Karpas-422 (cell line): ENCODE results near the gene ADGRG3. TPM values are rescaled to one million over a fixed set of nuclear protein-coding genes. Genes with fewer than 3 reads are reported as not detected.
A peak's percentile ranks its signal among the peaks of the same experiment; 100 is the strongest.

Experiments
- DNase-seq: peaks from one replicate; pipeline ENCODE4 v3.0.0-alpha.2; 2015
- H2AFZ ChIP-seq: fragments of 200-600 bp; sonication (generic); 2 replicates; pipeline ENCODE4 v1.6.1; 2014; ENCODE audit warnings: antibody characterized with exemption, low read length, mixed read lengths
- H3K27ac ChIP-seq: fragments of 200-600 bp; sonication (generic); 2 replicates; pipeline ENCODE4 v1.5.1; 2014; ENCODE audit warnings: mild to moderate bottlenecking, low read length, moderate library complexity
- H3K27me3 ChIP-seq: fragments of 200-600 bp; sonication (generic); 2 replicates; pipeline ENCODE4 v1.6.1; 2014; ENCODE audit warnings: low read length, mixed read lengths
- H3K36me3 ChIP-seq: fragments of 200-600 bp; sonication (generic); 2 replicates; pipeline ENCODE4 v1.6.1; 2014; ENCODE audit warnings: low read length, mixed read lengths; ENCODE audit not compliant: insufficient read depth
- H3K4me1 ChIP-seq: fragments of 200-600 bp; sonication (generic); 2 replicates; pipeline ENCODE4 v1.6.1; 2014; ENCODE audit warnings: mild to moderate bottlenecking, low read length, mixed read lengths
- H3K4me2 ChIP-seq: fragments of 200-600 bp; sonication (generic); 2 replicates; pipeline ENCODE4 v1.6.1; 2014; ENCODE audit warnings: low read length, low read depth, mild to moderate bottlenecking; ENCODE audit not compliant: poor library complexity, severe bottlenecking
- H3K4me3 ChIP-seq: fragments of 200-600 bp; sonication (generic); 2 replicates; pipeline ENCODE4 v1.5.1; 2014; ENCODE audit warnings: mild to moderate bottlenecking, antibody characterized with exemption, low read length, mixed read lengths
- H3K79me2 ChIP-seq: fragments of 200-600 bp; sonication (generic); 2 replicates; pipeline ENCODE4 v1.6.1; 2014; ENCODE audit warnings: mild to moderate bottlenecking, low read length, mixed read lengths
- H3K9ac ChIP-seq: fragments of 200-600 bp; sonication (generic); 2 replicates; pipeline ENCODE4 v1.6.0; 2014; ENCODE audit warnings: low read length
- H3K9me2 ChIP-seq: fragments of 200-600 bp; sonication (generic), shearing (Covaris generic); replicated peaks from 2 replicates; pipeline ENCODE4 v1.6.0; 2014; ENCODE audit warnings: mild to moderate bottlenecking, low read length, moderate library complexity; ENCODE audit not compliant: insufficient read depth
- H3K9me3 ChIP-seq: fragments of 300-700, 200-600 bp; sonication (generic); 2 replicates; pipeline ENCODE4 v1.6.1; 2014; ENCODE audit warnings: low read length, mixed read lengths
- H4K20me1 ChIP-seq: fragments of 200-600 bp; sonication (generic); 2 replicates; pipeline ENCODE4 v1.6.1; 2014; ENCODE audit warnings: mild to moderate bottlenecking, antibody characterized with exemption, low read length, low read depth; ENCODE audit not compliant: insufficient read depth
- total RNA-seq: library from RNA; depleted of rRNA; stranded (reverse); fragments of >200 nt; shearing (Covaris generic); gene quantifications from 2 replicates; pipeline ENCODE4 v1.2.3, GENCODE V29; 2014; ENCODE audit warnings: low replicate concordance

Gene ADGRG3
- total RNA-seq, 1 experiment from 2014 or later, result not detected

GRCh38 chr16:57661936-57662906 lies 5.9 kb upstream of the ADGRG3 start:
- no peak overlapping the region for H3K9ac ChIP-seq
- H2AFZ ChIP-seq, result no peak overlapping the region
- no peaks in the 10 kb centered on the region for H3K79me2 ChIP-seq
- no peak overlapping the region for H3K27ac ChIP-seq
- no peaks in the 10 kb centered on the region for H3K9me2 ChIP-seq
- no peaks in the 10 kb centered on the region for H4K20me1 ChIP-seq
- no peak for DNase-seq
- no peak overlapping the region for H3K4me2 ChIP-seq
- H3K4me3 ChIP-seq, result no peak overlapping the region
- no peaks in the 10 kb centered on the region for H3K4me1 ChIP-seq
- no peaks in the 10 kb centered on the region for H3K27me3 ChIP-seq
- no peaks in the 10 kb centered on the region for H3K36me3 ChIP-seq
- no peaks in the 10 kb centered on the region for H3K9me3 ChIP-seq

- Histone ChIP-seq H4K20me1 (no peaks in the 10 kb centered on the region), H3K4me2 (no peak overlapping the region), H3K9ac (no peak overlapping the region), H3K9me2 (no peaks in the 10 kb centered on the region), H3K79me2 (no peaks in the 10 kb centered on the region), H3K36me3 (no peaks in the 10 kb centered on the region), H3K9me3 (no peaks in the 10 kb centered on the region), H3K27me3 (no peaks in the 10 kb centered on the region), H2AFZ (no peak overlapping the region), H3K27ac (no peak overlapping the region), H3K4me3 (no peak overlapping the region), H3K4me1 (no peaks in the 10 kb centered on the region)
- no peak for DNase-seq
These were observed 4.7 kb upstream of the ADGRG3 start for GRCh38 chr16:57663436-57663835.

GRCh38 chr16:57663917-57664661 lies 4.0 kb upstream of the ADGRG3 start:
- Histone ChIP-seq H2AFZ (no peak overlapping the region), H3K9me3 (no peaks in the 10 kb centered on the region), H3K9ac (no peak overlapping the region), H3K36me3 (no peaks in the 10 kb centered on the region), H3K4me1 (no peaks in the 10 kb centered on the region), H3K27ac (no peak overlapping the region), H3K4me3 (no peak overlapping the region), H4K20me1 (no peaks in the 10 kb centered on the region), H3K4me2 (no peak overlapping the region), H3K79me2 (no peaks in the 10 kb centered on the region), H3K27me3 (no peaks in the 10 kb centered on the region), H3K9me2 (no peaks in the 10 kb centered on the region)
- peak; percentile 44 for DNase-seq

- H3K9ac ChIP-seq, result no peak overlapping the region
- H3K4me1 ChIP-seq, result no peaks in the 10 kb centered on the region
- no peaks in the 10 kb centered on the region for H3K36me3 ChIP-seq
- H3K9me2 ChIP-seq, result no peaks in the 10 kb centered on the region
- H3K4me3 ChIP-seq, result no peak overlapping the region
- H3K4me2 ChIP-seq, result no peak overlapping the region
- no peaks in the 10 kb centered on the region for H3K79me2 ChIP-seq
- H4K20me1 ChIP-seq, result no peaks in the 10 kb centered on the region
- H2AFZ ChIP-seq, result no peak overlapping the region
- H3K9me3 ChIP-seq, result no peaks in the 10 kb centered on the region
- no peaks in the 10 kb centered on the region for H3K27me3 ChIP-seq
- DNase-seq, result no peak
- no peak overlapping the region for H3K27ac ChIP-seq
These were observed 3.5 kb upstream of the ADGRG3 start for GRCh38 chr16:57664662-57665025.

GRCh38 chr16:57665541-57665940 lies 2.6 kb upstream of the ADGRG3 start:
- no peaks in the 10 kb centered on the region for H3K9me2 ChIP-seq
- DNase-seq, result no peak
- no peaks in the 10 kb centered on the region for H3K27me3 ChIP-seq
- no peaks in the 10 kb centered on the region for H3K9me3 ChIP-seq
- no peaks in the 10 kb centered on the region for H3K36me3 ChIP-seq
- no peak overlapping the region for H3K4me3 ChIP-seq
- no peak overlapping the region for H3K27ac ChIP-seq
- H3K79me2 ChIP-seq, result no peaks in the 10 kb centered on the region
- no peak overlapping the region for H2AFZ ChIP-seq
- no peak overlapping the region for H3K9ac ChIP-seq
- H4K20me1 ChIP-seq, result no peaks in the 10 kb centered on the region
- H3K4me1 ChIP-seq, result no peaks in the 10 kb centered on the region
- no peak overlapping the region for H3K4me2 ChIP-seq

GRCh38 chr16:57666353-57667047 lies 1.6 kb upstream of the ADGRG3 start:
- Histone ChIP-seq H3K27ac (no peak overlapping the region), H3K9me2 (no peaks in the 10 kb centered on the region), H3K4me3 (no peak overlapping the region), H3K9ac (no peak overlapping the region), H3K36me3 (no peaks in the 10 kb centered on the region), H3K4me1 (no peaks in the 10 kb centered on the region), H3K9me3 (no peaks in the 10 kb centered on the region), H2AFZ (no peak overlapping the region), H3K27me3 (no peaks in the 10 kb centered on the region), H3K4me2 (no peak overlapping the region), H3K79me2 (no peaks in the 10 kb centered on the region), H4K20me1 (no peaks in the 10 kb centered on the region)
- DNase-seq, result no peak

GRCh38 chr16:57667048-57667525 lies 1.0 kb upstream of the ADGRG3 start:
- Histone ChIP-seq H3K9me3 (no peaks in the 10 kb centered on the region), H3K79me2 (no peaks in the 10 kb centered on the region), H3K27ac (no peak overlapping the region), H2AFZ (no peak overlapping the region), H4K20me1 (no peaks in the 10 kb centered on the region), H3K4me1 (no peaks in the 10 kb centered on the region), H3K4me2 (no peak overlapping the region), H3K36me3 (no peaks in the 10 kb centered on the region), H3K9ac (no peak overlapping the region), H3K27me3 (no peaks in the 10 kb centered on the region), H3K9me2 (no peaks in the 10 kb centered on the region), H3K4me3 (no peak overlapping the region)
- DNase-seq, result no peak
